ENCODE measurements around the gene DPH2.

DNA sequence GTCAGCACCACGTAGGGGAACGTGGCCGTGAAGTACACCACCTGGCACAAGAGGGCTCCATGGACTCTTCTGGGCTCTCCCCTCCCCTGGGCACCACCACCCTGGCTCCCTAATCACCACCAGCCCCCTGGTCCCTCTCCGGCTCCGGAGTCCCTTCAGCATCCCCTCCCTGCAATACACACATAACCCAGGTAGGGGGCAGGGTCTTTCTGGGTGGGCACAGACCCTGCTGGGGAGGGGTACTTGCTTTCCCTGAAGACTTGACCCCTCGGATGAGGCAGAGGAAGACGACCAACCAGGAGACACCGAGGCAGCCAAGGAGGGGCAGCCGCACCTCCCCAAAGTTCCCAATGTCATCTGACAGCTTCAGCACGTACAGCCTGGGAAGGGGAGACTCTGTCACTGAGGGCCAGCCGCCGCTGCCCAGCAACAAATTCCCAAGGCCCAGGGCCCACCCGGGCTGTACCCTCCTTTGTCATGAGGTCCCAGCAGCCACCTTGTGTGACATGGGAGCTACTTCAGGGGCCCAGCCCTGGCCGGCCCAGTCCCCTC lies 32.9 kb downstream of the DPH2 start:
- TF ChIP-seq, protein P1, sequence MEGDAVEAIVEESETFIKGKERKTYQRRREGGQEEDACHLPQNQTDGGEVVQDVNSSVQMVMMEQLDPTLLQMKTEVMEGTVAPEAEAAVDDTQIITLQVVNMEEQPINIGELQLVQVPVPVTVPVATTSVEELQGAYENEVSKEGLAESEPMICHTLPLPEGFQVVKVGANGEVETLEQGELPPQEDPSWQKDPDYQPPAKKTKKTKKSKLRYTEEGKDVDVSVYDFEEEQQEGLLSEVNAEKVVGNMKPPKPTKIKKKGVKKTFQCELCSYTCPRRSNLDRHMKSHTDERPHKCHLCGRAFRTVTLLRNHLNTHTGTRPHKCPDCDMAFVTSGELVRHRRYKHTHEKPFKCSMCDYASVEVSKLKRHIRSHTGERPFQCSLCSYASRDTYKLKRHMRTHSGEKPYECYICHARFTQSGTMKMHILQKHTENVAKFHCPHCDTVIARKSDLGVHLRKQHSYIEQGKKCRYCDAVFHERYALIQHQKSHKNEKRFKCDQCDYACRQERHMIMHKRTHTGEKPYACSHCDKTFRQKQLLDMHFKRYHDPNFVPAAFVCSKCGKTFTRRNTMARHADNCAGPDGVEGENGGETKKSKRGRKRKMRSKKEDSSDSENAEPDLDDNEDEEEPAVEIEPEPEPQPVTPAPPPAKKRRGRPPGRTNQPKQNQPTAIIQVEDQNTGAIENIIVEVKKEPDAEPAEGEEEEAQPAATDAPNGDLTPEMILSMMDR (IDR thresholded peaks at IDR 0.05), result no peak
- TF ChIP-seq POLR2AphosphoS5 (IDR thresholded peaks at IDR 0.05), result no peak
